ENCODE data around the gene TMIGD2.
"Not testable (repeated sequence)": the region's sequence is repeated elsewhere in the genome, so short reads cannot be mapped to it uniquely, and the experiment has no call there.

Gene TMIGD2

DNA sequence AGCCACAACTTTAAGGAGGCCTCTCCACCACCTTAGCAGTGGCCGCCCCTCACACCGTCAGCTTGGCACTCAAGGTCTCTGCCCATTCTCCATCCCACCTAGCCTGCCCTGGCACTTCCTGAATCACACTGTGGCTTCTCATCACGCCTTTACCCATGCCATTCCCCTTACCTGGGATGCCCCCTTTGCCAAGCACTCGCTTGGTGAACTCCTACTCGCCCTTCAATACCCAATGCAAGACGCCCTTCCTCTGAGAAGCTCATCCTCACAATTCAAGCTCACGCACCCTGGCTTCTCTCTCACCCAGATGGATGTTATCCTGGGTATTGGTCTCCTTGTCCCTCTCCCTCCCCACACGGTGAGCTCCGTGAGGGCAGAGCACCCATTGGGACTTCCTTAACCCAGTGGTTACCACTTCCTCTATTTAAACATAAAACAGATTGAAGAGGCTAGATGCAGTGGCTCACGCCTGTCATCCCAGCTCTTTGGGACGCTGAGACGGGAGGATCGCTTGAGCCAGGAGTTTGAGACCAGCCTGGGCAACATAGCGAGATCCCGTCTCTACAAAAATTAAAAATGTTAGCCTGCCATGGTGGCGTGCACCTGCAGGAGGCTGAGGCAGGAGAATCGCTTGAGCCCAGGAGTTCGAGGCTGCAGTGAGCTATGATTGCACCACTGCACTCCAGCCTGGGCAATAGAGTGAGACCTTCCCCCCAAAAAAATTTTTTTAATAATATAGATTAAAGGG, 35.8 kb downstream of the TMIGD2 start:
- no peak for DNase-seq (ENCODE audit: low read depth)

DNA sequence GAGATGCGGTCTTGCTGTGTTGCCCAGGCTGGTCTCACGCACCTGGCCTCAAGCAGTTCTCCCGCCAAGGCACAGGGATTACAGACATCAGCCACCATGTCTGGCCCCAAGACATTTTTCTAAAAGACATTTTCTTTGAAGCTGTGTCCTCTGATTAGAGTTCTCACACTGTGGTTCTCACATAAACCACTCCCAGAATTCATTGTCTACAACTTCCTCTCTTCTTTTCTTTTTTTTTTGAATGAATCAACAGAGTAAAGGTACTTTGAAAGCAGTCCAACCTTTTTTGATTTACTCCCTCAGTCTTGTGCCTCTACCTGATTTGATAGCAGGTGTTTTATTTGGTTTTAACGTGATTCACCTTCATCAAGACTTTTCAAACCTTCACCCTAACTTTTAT, 37.4 kb downstream of the TMIGD2 start:
- no peak for DNase-seq (ENCODE audit: low read depth)

DNA sequence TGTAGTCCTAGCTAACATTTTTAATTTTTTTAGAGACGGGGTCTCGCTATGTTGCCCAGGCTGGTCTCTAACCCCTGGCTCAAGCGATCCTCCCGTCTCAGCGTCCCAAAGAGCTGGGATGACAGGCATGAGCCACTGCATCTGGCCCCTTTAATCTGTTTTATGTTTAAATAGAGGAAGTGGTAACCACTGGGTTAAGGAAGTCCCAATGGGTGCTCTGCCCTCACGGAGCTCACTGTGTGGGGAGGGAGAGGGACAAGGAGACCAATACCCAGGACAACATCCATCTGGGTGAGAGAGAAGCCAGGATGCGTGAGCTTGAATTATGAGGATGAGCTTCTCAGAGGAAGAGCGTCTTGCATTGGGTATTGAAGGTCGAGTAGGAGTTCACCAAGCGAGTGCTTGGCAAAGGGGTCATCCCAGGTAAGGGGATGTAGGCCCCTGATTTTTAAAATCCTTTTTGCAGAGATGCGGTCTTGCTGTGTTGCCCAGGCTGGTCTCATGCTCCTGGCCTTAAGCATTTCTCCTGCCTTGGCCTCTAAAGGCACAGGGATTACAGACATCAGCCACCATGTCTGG, 41.5 kb downstream of the TMIGD2 start:
- DNase-seq (ENCODE audit: low read depth) = no peak

DNA sequence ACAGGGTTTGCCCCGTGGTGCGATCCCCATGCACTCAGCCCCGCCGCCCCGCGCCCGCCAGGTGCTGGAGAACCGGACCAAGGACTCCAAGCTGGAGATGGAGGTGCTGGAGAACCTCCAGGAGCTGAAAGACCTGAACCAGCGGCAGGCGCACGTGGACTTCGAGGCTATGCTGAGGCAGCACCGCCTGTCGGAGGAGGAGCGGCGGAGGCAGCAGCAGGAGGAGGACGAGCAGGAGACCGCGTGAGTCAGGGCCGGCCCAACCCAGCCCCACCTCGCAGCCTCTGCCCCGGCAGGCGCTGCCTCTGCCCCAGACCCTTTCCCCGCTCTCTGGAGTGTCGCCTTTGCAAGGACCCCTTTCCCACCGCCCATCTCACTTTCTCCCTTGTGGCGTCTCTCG, 44.0 kb downstream of the TMIGD2 start:
- DNase-seq (ENCODE audit: low read depth) = no peak

DNA sequence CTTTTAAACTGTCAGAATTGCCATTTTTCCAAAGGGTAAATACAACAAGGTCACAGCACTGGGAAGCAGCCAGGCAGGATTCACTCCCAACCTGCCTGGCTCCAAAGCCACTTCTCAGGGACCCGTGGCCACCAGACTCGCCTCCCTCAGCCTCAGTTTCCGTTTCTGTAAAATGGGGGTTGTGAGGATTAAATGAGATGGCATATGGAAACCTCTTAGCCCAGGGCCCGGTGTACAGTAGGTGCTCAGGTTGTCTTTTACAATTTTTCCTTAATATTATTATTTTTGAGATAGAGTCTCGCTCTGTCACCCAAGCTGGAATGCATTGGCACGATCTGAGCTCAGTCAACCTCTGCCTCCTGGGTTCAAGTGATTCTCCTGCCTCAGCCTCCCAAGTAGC, 45.2 kb downstream of the TMIGD2 start:
- DNase-seq (ENCODE audit: low read depth) = no peak

DNA sequence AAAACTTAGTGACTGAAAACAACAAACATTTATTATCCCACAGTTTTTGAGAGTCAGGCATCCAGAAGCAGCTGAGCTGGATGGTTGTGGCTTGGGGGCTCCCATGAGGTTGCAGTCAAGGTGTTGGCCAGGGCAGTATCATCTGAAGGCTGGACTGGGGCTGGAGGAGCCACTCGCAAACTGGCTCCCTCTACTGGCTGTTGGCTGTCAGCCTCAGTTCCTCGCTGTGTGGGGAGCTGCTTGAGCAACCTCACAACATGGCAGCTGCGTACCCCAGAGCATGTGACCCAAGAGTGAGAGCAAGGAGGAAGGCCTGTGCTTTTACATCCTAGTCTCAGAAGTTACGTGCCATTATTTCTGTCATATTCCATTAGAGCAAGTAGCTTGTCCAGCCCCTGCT, 45.6 kb downstream of the TMIGD2 start:
- no peak for DNase-seq (ENCODE audit: low read depth)

DNA sequence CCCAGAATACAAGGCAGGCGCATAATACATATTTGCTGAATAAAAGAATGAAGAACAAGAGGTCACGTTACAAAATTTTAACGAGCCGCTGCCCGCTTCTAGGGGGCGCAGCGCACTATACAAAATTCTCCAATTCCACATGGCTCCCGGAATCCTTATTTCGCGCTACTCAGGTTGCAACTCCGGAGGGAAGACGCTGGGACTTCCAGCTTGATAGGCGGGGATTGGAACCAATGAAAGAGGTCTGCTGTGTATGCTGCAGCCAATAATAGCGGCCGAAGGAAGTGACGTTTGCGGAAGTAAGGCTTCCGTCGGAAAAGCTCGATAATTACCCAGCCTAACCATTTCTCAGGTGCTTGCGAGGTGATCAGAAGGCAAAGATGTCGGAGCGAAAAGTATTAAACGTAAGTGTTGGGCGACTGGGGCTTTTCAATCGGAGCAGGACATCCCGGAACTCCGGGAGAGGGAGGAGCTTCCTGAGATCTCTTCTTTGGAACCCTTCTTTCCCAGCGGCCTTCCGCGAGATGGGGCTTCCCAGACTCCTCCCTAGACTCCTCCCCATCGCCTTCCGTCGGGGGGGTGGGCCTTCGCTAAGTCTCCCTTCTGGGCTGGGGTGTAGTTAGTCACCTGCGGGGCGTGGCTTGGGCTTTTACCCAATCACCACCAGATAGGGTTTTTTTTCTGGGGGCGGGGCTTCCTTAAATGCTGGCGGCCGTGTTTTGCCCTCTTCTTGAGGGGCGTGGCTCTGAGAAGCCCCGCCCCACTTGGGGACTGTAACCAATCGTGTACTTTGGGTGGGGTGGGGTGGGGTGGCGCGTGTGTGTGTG, 55.2 kb downstream of the TMIGD2 start, which contains the start of gene YJU2:
Gene YJU2, plus strand, starts transcription at position 314 of the 827 bp plus-strand sequence. Its CDS starts 67 bp downstream, at position 381.
- peak; percentile 86 for DNase-seq (ENCODE audit: low read depth)

DNA sequence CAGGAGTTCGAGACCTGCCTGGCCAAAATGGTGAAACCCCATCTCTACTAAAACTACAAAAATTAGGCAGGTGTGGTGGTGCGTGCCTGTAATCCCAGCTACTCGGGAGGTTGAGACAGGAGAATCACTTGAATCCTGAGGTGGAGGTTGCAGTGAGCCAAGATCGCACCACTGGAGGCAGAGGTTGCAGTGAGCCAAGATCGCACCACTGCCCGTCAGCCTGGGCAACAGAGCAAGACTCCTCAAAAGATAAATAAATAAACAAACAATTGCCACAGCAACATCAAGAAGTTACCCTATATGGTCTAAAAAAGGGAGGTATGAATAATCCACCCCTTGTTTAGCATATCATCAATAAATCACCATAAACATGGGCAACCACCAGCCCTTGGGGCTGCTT, 56.3 kb downstream of the TMIGD2 start:
- DNase-seq (ENCODE audit: low read depth) = not testable (repeated sequence)
